ENCODE measurements around the gene DNM3.

- TF ChIP-seq CTCF (IDR thresholded peaks at IDR 0.05) (no peak), RFX5 (IDR thresholded peaks at IDR 0.05; ENCODE audit: low read length) (no peak), POLR2AphosphoS5 (IDR thresholded peaks at IDR 0.05; ENCODE audit: low read depth, low read length) (no peak), TCF12 (IDR thresholded peaks at IDR 0.05) (no peak), FOSL2 (IDR thresholded peaks at IDR 0.05; ENCODE audit: borderline replicate concordance, low read depth) (no peak)
Measured at GRCh38 chr1:172328266-172328665, 487.0 kb downstream of the DNM3 start.
